GM12801 (cell line): ENCODE data around the gene VPS37D.

Source experiments
- CTCF ChIP-seq: IDR thresholded peaks from one replicate; pipeline ENCODE4 v1.5.1; 2011; ENCODE audit warnings: control low read depth; ENCODE audit not compliant: insufficient read length; ENCODE audit errors: extremely low read depth

VPS37D gene

GRCh38 chr7:73700581-73701134 is 33.0 kb downstream of the VPS37D start:
- no peak for TF ChIP-seq CTCF

- no peak for TF ChIP-seq CTCF
Observed at GRCh38 chr7:73701357-73701995, 33.8 kb downstream of the VPS37D start.

GRCh38 chr7:73702226-73702625 is 34.6 kb downstream of the VPS37D start:
- no peak for TF ChIP-seq CTCF

GRCh38 chr7:73702665-73703064 is 35.0 kb downstream of the VPS37D start:
- no peak for TF ChIP-seq CTCF

- no peak for TF ChIP-seq CTCF
Observed at GRCh38 chr7:73703225-73703624, 35.6 kb downstream of the VPS37D start.

- TF ChIP-seq CTCF = no peak
Observed at GRCh38 chr7:73703757-73704639, 36.4 kb downstream of the VPS37D start.
